ENCODE measurements around the gene ANO4. TPM values are rescaled to one million over a fixed set of nuclear protein-coding genes. Genes with fewer than 3 reads are reported as not detected.
"Not testable (repeated sequence)": the region's sequence is repeated elsewhere in the genome, so short reads cannot be mapped to it uniquely, and the experiment has no call there.

The ANO4 gene
- polyA plus RNA-seq, 1 donor from 2014 or later, result not detected

GRCh38 chr12:101062508-101062907 is 267.9 kb downstream of the ANO4 start:
- H3K36me3 Mint-ChIP-seq, H3K4me3 Mint-ChIP-seq: not testable (repeated sequence)

GRCh38 chr12:101064721-101065120 is 270.1 kb downstream of the ANO4 start:
- Mint-ChIP-seq H3K27ac (no peak overlapping the region), H3K4me3 (no peak overlapping the region), H3K27me3 (peaks cover 4% of the 10 kb centered on the region), H3K9me3 (peaks cover 0 to 4% (median 0%) of the 10 kb centered on the region in 3 donors), H3K4me1 (no peaks in the 10 kb centered on the region), H3K36me3 (no peaks in the 10 kb centered on the region)

More at GRCh38 chr12:101062508-101062907, 267.9 kb downstream of the ANO4 start:
- H3K9me3 Mint-ChIP-seq, H3K4me1 Mint-ChIP-seq, H3K27me3 Mint-ChIP-seq, H3K27ac Mint-ChIP-seq: not testable (repeated sequence)

DNA sequence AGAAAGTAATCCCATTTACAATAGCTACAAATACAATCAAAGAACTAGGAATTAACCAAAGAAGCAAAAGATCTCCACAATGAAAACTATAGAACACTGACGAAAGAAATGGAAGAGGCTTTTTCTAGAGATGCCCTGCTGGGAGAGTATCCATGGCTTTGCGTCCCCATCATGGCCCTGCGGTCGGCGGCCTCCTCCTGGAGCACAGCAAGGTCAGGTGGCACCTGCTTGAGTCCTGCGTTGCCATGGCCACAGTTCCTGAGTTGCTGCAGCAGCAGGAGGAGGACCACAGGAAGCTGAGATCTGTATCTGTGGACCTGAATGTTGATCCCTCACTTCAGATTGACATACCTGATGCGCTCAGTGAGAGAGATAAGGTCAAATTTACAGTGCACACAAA is 271.9 kb downstream of the ANO4 start:
- no peak overlapping the region for H3K4me3 Mint-ChIP-seq
- no peak overlapping the region for H3K27ac Mint-ChIP-seq
- peaks cover 0 to 7% (median 3%) of the 10 kb centered on the region in 3 donors for H3K9me3 Mint-ChIP-seq
- H3K4me1 Mint-ChIP-seq, result no peaks in the 10 kb centered on the region
- H3K27me3 Mint-ChIP-seq, result peaks cover 4% of the 10 kb centered on the region
- no peaks in the 10 kb centered on the region for H3K36me3 Mint-ChIP-seq

DNA sequence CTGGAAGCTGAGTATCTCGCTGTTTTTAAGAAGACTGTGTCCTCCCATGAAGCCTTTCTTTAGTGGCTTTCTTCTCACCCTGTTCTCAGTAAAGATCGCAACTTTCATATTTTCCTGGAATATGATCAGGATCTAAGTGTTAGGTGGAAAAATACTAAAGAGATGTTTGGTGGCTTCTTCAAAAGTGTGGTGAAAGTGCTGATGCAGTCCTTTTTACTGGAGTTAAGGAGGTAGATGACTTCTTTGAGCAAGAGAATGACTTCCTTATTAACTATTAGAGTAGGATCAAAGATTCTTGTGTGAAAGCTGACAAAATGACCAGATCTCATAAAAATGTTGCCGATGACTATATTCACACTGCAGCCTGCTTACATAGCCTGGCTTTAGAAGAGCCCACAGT is 273.8 kb downstream of the ANO4 start:
- no peaks in the 10 kb centered on the region for H3K36me3 Mint-ChIP-seq
- no peaks in the 10 kb centered on the region for H3K27me3 Mint-ChIP-seq
- H3K9me3 Mint-ChIP-seq, result peaks cover 2 to 4% (median 3%) of the 10 kb centered on the region in 3 donors
- H3K27ac Mint-ChIP-seq, result no peak overlapping the region
- no peak overlapping the region for H3K4me3 Mint-ChIP-seq
- H3K4me1 Mint-ChIP-seq, result no peaks in the 10 kb centered on the region

DNA sequence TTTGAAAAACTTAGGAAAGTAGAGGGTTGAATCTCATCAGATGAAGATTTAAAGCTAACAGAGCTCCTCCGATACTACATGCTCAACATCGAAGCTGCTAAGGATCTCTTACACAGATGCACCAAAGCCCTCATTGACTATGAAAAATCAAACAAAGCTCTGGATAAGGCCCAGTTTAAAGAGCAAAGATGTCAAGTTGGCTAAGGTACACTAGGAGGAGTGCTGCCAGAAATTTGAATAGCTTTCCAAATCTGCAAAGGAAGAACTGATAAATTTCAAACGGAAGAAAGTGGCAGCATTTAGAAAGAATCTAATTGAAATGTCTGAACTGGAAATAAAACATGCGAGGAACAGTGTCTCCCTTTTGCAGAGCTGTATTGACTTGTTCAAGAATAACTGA is 274.3 kb downstream of the ANO4 start:
- H3K4me3 Mint-ChIP-seq, result no peak overlapping the region
- no peaks in the 10 kb centered on the region for H3K36me3 Mint-ChIP-seq
- H3K27me3 Mint-ChIP-seq, result no peaks in the 10 kb centered on the region
- no peaks in the 10 kb centered on the region for H3K4me1 Mint-ChIP-seq
- H3K27ac Mint-ChIP-seq, result no peak overlapping the region
- peaks cover 2 to 6% (median 4%) of the 10 kb centered on the region in 3 donors for H3K9me3 Mint-ChIP-seq

- H3K27ac Mint-ChIP-seq, result no peak overlapping the region
- H3K4me1 Mint-ChIP-seq, result no peaks in the 10 kb centered on the region
- no peaks in the 10 kb centered on the region for H3K36me3 Mint-ChIP-seq
- no peaks in the 10 kb centered on the region for H3K27me3 Mint-ChIP-seq
- H3K4me3 Mint-ChIP-seq, result no peak overlapping the region
- peaks cover 2 to 14% (median 4%) of the 10 kb centered on the region in 3 donors for H3K9me3 Mint-ChIP-seq
Observed at GRCh38 chr12:101074940-101075680, 280.5 kb downstream of the ANO4 start.

GRCh38 chr12:101076921-101077320 is 282.3 kb downstream of the ANO4 start:
- H3K4me1 Mint-ChIP-seq, result no peaks in the 10 kb centered on the region
- peaks cover 0 to 11% (median 4%) of the 10 kb centered on the region in 3 donors for H3K9me3 Mint-ChIP-seq
- H3K4me3 Mint-ChIP-seq, result no peak overlapping the region
- H3K27ac Mint-ChIP-seq, result no peak overlapping the region
- no peaks in the 10 kb centered on the region for H3K27me3 Mint-ChIP-seq
- no peaks in the 10 kb centered on the region for H3K36me3 Mint-ChIP-seq

DNA sequence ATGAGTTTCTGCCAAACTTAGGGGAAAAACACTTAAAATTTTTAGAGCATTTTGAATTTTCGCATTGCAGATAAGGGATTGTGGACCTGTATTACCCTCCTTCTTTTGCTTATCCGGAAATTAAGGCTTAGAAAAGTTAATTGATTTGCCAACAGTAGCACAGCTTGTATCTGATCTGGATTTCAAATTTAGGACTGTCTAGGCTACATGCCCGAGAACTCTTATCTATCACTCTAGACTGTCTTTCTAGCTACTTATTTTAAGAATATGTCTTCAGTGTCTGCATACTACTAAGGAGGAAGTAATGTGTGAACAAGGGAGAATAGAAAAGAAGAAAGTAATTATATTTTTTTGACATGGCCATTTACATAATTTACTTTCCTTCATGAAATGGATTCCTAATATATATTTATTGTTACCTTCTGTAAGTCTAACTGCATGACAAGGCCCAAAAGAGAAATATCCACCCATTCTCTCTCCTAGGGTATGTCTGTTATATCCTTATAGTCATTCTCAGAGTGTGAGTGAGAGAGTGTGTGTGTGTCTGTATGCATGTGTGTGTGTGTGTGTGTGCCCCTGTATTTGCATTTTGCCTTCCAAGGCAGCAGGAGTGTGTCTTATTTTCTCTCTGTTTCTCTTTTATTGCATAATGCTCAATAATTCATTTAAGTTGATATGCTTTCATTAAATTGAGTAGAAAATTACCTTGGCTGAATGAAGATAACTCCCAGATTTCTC is 283.4 kb downstream of the ANO4 start:
- Mint-ChIP-seq H3K9me3 (peaks cover 0 to 14% (median 1%) of the 10 kb centered on the region in 3 donors), H3K27ac (no peak overlapping the region), H3K4me3 (no peak overlapping the region), H3K36me3 (no peaks in the 10 kb centered on the region), H3K27me3 (peaks cover 1% of the 10 kb centered on the region), H3K4me1 (no peaks in the 10 kb centered on the region)

GRCh38 chr12:101078536-101079285 is 284.1 kb downstream of the ANO4 start:
- Mint-ChIP-seq H3K4me3 (no peak overlapping the region), H3K4me1 (no peaks in the 10 kb centered on the region), H3K36me3 (no peaks in the 10 kb centered on the region), H3K27me3 (peaks cover 4% of the 10 kb centered on the region), H3K9me3 (peaks cover 0 to 13% (median 0%) of the 10 kb centered on the region in 3 donors), H3K27ac (no peak overlapping the region)

- Mint-ChIP-seq H3K36me3 (no peaks in the 10 kb centered on the region), H3K27me3 (peaks cover 4% of the 10 kb centered on the region), H3K4me1 (peaks cover 0 to 2% (median 0%) of the 10 kb centered on the region in 3 donors), H3K27ac (peak overlapping the region in 1 of 3 donors; percentile 14), H3K4me3 (no peak overlapping the region), H3K9me3 (peaks cover 0 to 9% (median 2%) of the 10 kb centered on the region in 3 donors)
Observed at GRCh38 chr12:101082706-101083105, 288.1 kb downstream of the ANO4 start.

DNA sequence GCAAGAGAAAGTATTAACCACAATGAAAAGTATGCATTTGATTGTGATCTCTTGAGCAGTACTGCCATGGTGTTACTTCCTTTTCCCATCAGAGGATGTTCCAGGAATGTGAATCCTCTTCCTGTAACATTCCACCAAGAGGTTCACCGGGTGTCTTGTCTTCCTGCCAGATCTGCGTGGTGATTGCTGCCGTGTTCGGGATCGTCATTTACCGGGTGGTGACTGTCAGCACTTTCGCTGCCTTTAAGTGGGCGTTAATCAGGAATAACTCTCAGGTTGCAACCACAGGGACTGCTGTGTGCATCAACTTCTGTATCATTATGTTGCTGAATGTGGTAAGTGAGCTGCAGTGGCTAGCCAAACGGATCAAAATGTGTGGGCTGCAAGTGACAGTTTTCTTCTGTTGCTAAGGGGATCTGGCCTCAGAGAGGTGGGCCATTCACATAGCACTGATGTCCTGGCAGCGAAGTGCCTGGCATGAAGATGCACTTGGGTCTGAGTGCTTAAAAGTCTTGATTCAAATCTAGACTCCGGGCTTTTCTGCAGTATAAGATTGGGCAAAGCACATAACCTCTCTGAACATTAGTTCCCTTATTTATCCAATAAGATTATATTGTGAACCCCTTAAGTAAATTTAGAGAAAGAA is 292.0 kb downstream of the ANO4 start:
- Mint-ChIP-seq H3K27ac (no peak overlapping the region), H3K9me3 (peaks cover 0 to 4% (median 4%) of the 10 kb centered on the region in 3 donors), H3K4me1 (peaks cover 0 to 2% (median 0%) of the 10 kb centered on the region in 3 donors), H3K4me3 (peak overlapping the region in 1 of 4 donors; percentile 35), H3K36me3 (no peaks in the 10 kb centered on the region), H3K27me3 (peaks cover 6% of the 10 kb centered on the region)

DNA sequence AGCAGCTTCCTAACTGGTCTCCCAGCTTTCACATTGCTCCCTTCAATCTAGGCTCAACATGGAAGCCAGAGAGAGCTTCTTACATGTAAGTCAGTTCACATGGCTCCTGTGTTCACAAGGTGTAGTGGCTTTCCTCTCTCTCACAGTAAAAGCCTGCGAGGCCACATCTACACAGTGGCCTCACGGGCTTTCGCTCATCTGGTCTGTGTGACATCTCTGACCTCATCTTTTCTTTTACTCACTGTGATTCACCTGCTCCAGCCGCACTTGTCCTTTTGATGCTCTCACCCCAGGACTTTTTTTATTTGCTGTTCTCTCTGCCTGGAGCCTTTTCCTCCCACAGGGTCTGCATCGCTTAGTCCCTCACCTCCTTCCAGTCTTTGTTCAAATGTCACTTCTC is 293.3 kb downstream of the ANO4 start:
- Mint-ChIP-seq H3K36me3 (no peaks in the 10 kb centered on the region), H3K27ac (no peak overlapping the region), H3K9me3 (peaks cover 0 to 6% (median 0%) of the 10 kb centered on the region in 3 donors), H3K27me3 (peaks cover 5% of the 10 kb centered on the region), H3K4me3 (no peak overlapping the region), H3K4me1 (peaks cover 0 to 2% (median 0%) of the 10 kb centered on the region in 3 donors)

DNA sequence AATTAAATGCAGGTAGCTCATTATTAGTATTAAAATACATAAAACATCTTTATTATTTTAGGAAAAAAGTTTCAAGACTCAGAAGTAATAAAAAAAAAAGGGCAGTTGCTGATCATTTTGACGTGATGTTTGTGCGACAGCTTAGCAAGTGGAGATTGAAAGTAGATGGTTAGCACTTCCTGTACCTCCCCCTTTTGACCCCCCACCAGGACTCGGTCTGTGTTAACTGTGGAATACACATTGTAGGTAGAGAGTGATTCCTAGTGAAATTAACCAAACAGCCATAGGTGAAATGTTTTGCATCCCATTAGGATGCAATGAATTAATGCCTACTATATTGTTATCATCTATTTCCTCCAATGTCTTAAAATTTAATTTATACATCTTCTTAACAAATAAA is 294.7 kb downstream of the ANO4 start:
- H3K4me3 Mint-ChIP-seq, result no peak overlapping the region
- no peaks in the 10 kb centered on the region for H3K36me3 Mint-ChIP-seq
- H3K27ac Mint-ChIP-seq, result no peak overlapping the region
- H3K9me3 Mint-ChIP-seq, result peaks cover 0 to 6% (median 0%) of the 10 kb centered on the region in 3 donors
- H3K27me3 Mint-ChIP-seq, result peaks cover 2% of the 10 kb centered on the region
- H3K4me1 Mint-ChIP-seq, result peaks cover 0 to 2% (median 0%) of the 10 kb centered on the region in 3 donors

DNA sequence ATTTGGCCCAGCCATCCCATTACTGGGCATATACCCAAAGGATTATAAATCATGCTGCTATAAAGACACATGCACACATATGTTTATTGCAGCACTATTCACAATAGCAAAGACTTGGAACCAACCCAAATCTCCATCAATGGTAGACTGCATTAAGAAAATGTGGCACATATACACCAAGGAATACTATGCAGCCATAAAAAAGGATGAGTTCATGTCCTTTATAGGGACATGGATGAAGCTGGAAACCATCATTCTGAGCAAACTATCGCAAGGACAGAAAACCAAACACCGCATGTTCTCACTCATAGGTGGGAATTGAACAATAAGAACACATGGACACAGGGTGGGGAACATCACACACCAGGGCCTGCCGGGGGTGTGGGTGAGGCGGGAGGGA is 295.6 kb downstream of the ANO4 start:
- not testable (repeated sequence) for H3K9me3 Mint-ChIP-seq, H3K27me3 Mint-ChIP-seq, H3K4me3 Mint-ChIP-seq, H3K27ac Mint-ChIP-seq, H3K36me3 Mint-ChIP-seq, H3K4me1 Mint-ChIP-seq
